Stimulated activated CD4-positive, alpha-beta T cell treated with anti-CD3 and anti-CD28 coated beads, Interleukin-1b, Interleukin-23, amount 100 ng/mL, for 24 hours (primary cell): ENCODE data around the gene ASGR1.
"Not testable (repeated sequence)": the region's sequence is repeated elsewhere in the genome, so short reads cannot be mapped to it uniquely, and the experiment has no call there.

Experiments used
- DNase-seq, 4 experiments: peaks; one replicate each; pipeline ENCODE4 v3.0.0-alpha.2; 2020; ENCODE audit warnings: low read depth in 4 of 4, low spot score in 1 of 4

Gene ASGR1

DNA sequence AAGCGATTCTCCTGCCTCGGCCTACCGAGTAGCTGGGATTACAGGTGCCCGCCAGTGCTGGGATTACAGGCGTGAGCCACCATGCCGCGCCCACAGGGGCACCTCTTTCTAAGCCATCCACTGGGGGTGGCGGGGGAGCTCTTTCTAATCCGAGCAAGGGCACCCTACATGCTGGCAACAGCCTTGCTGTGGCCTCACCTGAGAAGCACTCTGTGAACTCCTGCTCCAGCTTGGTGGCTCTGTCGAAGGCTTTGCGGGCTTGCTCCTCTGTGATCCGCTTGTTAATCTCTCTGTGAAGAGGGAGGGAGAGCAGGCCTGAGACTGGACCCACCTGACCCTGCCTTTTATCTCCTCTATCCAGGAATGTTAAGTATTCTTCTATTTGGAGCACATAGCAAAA lies 11.9 kb upstream of the ASGR1 start:
- no peak for DNase-seq

DNA sequence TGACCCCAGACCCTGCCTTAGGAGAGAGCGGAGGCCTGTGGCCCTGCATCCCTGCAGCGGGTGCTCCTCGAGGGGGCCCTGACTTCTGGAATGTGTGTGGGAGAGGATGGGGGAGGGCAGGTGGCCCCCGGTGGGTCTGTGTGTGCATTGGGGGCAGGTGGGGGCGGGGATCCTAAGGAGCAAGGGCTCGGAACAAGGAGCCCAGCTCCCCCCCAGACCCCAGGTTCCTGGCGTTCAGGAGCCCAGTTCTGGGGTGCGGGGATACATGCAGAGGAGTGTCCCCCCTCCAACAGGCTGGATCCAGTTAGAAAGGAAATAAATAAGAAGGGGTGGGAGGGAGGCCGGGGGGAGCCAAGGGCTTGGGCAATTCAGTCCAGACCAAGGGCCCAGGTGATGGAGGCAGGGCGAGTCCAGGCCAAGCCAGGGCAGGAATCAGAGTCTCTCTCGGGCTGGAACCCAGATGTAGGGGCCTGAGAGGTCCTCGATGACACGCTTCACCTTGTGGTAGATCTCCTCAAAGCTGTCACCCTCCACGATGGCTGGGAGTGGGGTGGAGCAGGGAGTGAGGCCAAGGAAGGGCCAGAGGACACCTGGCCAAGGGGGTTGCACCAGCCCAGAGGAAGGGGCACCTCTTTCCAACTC lies 11.2 kb upstream of the ASGR1 start:
- DNase-seq = no peak

DNA sequence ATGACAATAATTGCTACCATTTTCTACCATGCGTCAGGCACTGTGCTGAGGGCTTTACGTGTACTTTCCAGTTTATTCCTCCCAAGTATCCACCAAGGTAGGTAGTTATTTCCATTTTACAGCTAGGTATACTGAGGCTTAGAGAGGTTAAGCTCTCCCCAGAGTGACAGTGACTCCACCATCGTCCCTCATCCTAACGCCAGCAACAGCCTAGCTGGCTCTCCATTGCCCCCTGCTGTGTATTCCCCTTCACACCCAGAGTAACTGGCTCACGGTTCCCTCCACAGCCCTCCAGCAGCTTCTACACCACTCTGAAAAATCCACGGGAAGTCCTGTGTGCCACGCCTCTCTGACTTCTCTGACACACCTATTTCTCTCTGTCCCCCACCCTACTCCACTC lies 7.1 kb upstream of the ASGR1 start:
- no peak for DNase-seq

DNA sequence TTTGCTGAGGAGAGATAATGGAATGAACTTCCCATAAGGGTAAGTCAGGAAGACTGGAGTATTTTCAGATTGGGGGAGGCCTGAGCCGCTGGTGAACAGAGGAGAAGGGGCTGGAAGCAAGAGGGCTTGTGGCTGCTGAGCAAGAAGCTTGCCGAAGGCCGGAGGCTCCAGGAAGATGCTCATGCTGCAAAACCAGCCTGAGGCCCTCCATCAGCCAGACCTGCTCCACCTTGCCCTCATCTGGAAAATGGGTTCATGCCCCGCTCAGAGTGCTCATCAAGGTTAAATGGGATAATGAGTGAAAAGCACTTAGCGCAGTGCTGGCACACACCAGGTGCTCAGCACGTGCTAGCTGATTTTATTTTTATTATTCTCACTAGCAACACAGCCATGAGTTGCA lies 5.5 kb upstream of the ASGR1 start:
- DNase-seq = no peak

DNA sequence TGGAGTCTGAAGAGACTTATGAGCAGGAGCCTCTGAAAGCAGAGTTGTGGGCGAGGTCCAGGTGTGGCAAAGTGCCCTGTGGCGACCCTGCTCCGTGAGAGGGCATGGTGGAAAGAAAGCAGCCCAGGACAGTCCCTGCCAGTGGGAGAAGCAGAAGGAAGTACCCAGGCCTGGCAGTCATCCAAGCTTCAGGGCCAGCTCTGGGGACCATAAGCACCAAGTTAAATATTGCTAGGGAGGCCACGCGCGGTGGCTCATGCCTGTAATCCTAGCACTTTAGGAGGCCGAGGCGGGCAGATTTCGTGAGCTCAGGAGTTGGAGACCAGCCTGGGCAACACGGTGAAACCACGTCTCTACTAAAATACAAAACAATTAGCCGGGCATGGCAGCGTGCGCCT lies 4.9 kb upstream of the ASGR1 start:
- no peak for DNase-seq

DNA sequence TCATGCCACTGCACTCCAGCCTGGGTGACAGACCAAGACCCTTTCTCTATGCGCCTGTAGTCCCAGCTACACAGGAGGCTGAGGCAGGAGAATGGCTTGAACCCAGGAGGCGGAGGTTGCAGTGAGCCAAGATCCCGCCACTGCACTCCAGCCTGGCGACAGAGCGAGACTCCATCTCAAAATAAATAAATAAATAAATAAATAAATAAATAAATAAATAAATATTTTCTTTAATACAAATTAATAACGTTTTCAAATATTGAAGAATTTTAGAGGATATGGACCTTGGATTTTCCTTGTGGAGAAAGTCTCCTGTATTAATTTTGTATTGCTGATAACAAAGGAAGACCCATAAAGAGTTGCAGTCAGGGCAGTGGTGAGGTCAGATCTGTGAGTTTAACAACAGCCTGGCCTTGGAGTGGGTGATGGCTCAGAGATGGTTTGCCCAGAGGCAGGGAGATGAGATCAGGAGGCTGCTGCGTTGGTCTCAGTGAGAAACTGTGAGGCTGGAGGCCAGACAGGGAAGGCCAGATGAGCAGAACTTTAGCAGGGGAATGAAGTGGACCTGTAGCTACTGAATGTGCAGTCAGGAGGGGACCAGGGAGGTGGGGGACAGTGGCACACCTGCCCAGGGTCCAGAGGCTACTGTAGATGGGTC lies 4.4 kb upstream of the ASGR1 start:
- no peak for DNase-seq

DNA sequence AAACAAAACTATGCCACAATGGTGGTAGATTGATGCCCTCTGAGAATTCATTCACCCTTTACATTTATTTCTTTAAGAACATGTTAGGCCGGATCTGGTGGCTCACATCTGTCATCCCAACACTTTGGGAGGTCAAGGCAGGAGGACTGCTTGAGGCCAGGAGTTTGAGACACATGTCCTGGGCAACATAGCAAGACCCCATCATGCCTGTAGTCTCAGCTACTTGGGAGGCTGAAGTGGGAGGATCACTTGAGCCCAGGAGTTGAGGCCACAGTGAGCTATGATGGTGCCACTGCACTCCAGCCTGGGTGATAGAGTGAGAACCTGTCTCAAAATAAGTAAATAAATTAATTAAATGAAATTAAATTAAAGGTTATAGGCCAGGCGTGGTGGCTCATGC lies 2.9 kb upstream of the ASGR1 start:
- DNase-seq = not testable (repeated sequence)

DNA sequence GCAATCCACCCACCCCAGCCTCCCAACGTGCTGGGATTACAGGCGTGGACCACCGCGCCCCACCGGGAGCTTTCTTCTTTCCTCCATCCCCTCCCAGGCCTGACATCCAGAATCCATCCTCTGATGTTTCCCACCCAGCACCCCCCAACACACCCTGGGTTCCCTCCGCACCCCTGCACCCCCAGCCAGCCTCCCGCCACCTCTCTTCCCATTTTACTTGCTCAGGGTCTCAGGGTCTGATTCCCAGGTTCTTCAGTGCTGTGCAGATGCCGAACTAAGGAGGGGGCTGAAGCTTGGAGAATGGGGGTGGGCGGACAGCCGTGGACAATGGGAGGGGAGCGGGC lies 225 bp downstream of the ASGR1 start:
- DNase-seq = no peak

DNA sequence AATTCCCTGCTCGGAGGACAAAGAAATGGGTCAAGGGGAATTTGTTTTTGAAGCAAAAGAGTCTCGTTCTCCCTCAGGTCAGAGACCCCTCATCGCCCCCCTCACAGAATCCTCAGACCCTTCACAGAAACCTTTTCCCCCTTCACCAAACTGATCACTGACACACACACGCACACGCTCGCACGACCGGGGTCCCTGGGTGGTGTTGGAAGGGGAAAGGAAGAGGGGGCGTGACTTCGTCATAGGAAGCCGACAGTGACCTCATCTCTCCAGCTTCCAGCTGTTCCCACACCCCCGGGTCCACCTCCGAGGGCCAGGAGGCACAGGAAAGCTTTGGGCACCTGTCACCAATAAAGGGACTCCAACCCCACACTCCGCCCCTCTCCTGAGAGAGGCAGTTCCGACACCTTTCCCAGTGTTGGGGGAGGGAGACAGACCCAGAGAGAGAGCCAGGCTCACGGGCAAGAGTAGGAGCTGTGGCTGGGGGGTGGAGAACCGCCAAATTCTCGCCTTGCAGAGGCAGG lies 1.2 kb downstream of the ASGR1 start:
- no peak for DNase-seq

DNA sequence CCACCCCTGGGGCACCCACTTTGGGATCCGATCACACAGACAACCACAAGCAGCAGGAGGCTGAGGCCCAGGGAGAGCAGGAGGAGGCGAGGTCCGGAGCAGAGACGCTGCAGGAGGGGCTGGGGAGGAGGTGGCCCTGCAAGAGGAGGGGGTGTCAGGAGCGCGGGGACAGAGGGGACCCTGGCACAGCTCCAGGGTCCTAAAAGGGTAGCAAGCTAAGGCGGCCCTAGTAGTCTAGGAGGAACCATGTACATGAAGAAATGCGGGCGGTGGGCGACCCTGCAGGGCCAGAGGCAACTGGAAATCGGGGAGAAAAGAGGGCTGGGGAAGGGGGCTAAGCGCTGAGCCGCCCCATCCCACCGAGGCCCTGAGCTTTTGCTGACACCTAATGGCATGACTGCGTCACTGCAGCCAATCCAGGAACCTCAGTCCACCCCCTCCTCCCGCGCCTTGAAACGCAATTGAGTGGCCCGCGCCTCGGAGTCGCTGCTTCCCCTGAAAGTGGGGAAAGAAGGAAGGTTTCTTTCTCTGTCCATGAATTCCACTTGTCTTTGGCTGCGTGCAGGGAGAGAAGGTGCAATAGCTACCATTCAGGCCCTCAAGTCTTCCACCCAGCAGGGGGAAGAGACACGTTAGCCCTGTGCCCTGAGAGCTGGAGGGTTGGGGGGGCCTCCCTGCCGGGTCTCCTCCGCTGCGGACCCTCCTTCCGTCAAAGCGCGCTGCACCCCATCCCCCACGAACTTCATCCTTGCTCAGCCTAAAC lies 1.8 kb downstream of the ASGR1 start:
- DNase-seq = peak; percentile 30 to 48 (median 41)

DNA sequence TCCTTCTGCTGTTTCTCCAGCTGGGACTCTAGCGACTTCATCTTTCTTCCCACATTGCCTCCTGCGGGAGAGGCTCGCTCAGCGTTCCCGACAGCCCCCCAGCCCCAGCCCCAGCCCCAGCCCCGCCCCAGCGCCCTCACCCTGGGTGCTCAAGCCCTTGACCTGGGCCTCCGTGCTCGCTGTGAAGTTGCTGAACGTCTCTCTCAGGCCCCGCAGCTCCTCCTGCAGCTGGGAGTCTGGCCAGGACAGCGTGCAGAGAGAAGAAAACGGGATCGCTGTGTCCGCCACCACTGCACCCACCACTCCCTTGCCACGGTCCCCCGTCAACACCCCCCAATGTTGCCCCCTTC lies 2.4 kb downstream of the ASGR1 start:
- DNase-seq = no peak

DNA sequence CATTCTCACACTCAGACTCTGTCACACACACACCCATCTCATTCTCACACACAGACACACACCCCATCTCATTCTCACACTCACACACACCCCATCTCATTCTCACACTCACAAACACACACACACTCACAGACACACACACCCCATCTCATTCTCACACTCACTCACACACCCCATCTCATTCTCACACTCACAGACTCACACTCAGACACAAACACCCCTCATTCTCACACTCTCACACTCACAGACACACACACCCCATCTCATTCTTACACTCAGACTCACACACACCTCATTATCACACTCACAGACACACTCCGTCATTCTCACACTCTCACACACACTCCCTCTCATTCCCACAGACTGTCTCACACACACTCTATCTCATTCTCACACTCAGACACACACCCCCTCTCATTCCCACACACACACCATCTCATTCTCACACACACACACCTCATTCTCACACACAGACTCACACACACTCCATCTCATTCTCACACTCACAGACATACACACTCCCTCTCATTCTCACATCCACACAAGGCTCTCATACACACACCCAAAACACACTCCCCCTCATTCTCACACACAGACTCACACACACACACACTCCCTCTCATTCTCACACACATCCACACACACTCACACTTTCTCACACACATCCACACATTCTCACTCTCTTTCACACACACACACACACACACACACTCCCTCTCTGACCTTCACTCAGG lies 2.9 kb downstream of the ASGR1 start:
- DNase-seq = no peak

DNA sequence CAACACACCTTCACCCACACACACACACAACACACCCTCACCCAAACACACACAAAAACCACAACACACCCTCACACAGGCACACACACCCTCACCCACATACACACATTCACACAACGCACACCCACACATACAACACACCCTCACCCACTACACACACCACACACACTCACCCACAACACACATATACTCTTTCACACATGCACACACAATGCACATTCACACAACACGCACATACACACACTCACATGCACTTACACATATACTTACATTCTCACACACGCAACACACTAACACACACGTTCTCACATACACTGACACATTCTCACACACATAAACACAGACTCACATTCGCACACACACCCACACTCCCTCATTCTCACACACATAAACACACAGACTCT lies 3.8 kb downstream of the ASGR1 start:
- no peak for DNase-seq

DNA sequence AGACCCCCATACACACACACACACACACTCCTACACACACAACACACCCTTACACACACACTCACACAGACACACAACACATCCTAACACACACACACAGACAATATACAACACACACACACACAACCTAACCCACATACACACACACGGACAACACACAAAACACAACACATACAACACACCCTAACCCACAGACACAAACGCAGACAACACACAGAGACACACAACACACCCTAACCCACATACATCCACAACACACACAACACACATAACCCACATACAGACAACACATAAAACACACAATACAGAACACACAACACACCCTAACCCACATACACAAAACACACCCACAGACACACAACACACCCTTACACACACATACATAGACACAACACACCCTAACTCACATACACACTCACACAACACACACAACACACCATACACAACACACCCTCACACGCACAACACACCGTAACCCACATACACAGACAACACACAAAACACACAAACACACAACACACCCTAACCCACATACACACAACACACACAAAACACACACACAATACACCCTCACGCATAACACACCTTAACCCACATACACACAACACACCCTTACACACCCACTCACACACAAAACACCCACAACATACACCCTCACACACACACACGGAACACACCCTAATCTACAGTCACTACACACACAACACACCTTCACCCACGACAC lies 4.4 kb downstream of the ASGR1 start:
- DNase-seq = no peak

DNA sequence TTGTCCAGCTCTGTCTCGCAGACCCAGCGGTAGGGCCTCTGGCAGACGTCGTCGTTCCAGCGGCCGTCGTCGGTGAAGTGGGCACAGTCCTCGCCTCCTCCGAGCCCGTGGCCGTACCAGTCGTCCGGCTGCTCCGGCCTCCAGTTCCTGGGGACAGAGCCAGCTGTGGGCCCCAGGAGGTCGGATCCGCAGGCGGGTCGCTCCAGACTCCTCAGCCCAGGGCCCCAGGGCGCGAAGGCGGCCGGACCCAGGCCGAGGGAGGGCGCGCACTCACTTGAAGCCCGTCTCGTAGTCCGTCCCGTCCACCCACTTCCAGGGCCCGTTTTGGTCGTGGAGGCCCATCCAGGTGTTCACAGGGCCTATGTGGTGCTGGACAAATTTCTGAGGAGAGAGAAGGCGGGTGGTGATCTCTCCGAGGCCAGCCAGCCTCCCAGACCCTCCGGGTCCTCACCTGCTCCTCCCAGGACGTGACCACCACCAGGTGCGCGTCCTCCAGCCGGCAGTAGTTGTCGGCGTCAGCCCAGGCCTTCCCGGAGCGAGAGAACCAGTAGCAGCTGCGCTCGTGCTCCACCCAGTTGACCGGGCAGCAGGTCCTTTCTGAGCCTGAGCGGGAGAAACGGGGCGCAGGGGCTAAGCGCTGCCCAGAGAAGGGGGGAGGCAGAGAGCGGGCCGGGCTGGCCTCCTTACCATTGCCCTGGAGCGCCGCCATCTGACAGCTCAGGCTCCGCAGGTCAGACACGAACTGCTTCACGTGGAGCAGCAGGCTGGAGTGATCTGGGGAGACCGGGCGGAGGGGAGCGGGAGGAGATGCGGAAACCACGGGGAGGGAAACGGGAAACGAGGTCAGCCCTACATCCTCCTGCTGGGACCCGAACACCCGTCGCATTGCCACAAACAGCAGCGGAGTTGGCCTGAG lies 5.2 kb downstream of the ASGR1 start:
- DNase-seq = peak in 3 of 4 experiments; percentile 13 to 23 (median 18)

DNA sequence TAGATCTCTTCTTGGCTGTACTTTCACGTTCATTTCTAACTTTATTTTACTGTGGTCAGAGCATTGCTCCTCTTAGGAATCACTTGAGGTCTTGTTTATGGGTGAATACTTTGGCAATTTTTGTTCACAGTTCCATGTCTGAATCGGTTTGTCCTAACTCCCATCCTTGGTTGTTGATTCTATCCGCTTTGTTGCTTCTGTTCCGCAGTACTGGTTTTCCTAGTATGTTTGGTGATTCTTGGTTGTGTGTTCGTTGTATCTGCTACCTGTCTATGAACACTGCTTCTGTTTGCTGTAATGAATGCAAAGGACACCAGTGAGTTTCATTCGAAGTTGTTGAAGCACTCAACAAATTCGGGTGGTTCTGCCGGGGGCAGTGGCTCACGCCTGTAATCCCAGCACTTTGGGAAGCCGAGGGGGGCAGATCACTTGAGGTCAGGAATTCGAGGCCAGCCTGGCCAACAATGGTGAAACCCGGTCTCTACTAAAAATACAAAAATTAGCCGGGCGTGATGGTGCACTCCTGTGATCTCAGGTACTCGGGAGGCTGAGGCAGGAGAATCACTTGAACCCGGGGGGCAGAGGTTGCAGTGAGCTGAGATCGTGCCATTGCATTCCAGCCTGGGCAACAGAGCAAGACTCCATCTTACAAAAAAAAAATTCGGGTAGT lies 6.5 kb downstream of the ASGR1 start:
- not testable (repeated sequence) for DNase-seq

DNA sequence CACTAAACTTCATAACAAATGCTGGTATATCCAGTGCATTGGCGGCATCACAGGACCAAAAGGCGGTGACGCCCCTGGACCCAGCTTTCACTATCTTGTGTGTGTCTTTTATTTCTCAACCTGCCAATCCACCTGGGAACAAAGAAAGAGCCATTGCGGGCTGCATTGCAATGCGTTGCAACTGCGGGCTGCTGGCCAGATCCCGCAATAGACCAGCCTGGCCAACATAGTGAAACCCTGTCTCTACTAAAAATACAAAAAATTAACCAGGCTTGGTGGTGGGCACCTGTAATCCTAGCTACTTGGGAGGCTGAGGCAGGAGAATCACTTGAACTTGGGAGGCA lies 9.6 kb downstream of the ASGR1 start:
- DNase-seq = not testable (repeated sequence)

DNA sequence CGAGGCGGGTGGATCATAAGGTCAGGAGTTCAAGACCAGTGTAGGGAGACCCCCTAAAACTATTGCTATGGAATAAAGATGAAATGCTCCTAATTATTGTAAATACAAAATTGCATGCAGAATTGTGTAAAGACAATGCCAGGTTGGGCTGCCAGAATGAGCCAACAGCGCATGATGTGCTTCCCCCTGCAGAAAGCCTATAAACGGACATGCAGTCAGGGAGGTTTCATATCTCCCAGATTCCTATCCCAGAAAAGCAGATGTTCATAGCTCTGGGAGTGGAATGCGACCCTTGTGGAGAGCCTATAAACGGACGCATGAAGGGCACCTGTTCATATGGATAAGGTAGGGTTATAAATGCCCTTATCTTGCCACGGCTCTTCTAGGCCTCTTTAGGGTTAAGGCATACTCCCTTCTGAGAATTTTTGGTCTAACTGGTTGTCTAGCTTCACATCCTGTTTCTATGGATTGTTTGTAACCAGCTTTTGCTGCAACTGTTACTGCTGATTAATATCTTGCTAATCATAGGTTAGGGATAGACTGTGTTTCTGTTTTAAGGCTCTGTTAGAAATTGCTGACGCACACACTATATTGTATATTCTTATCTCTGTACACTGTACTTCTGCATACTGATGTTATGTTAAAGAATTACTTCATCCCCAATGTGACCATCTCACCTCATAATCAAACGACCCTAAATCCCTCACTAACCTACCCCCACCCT lies 10.2 kb downstream of the ASGR1 start:
- not testable (repeated sequence) for DNase-seq

DNA sequence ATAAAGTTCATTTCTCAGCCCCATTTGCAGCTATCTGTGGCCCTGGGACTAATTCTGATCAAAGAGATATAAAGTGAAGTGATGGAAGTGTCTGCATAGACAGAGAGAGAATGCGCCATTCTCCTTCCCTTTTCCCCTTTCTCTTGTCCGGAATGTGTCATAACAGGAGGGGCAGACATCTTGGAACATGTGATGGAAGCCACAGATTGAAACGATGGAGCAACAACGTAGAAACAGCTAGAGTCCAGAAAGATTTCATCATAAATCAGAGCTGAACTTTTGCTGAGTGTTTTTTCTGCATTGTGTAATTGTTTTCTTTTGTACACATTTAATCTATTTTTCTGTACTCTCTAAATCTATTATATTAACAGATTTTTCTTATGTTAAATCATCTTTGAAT lies 11.3 kb downstream of the ASGR1 start:
- no peak for DNase-seq
